Keratinocyte (primary cell): ENCODE results near the gene PDE8A.

Experiments used
- EZH2 ChIP-seq: IDR thresholded peaks from one replicate; pipeline ENCODE4 v1.6.1; 2012; ENCODE audit warnings: inconsistent platforms, mild to moderate bottlenecking, low read length, moderate library complexity
- TF ChIP-seq, protein P1 (sequence below), 3 experiments: IDR thresholded peaks in 1 of 3; conservative IDR thresholded peaks in 1 of 3; optimal IDR thresholded peaks in 1 of 3; 2 replicates in 2 of 3; 3 replicates in 1 of 3; pipeline versions ENCODE3 to v1.5.1; 2011; ENCODE audit warnings: low read length in 3 of 3, mild to moderate bottlenecking in 3 of 3, moderate library complexity in 2 of 3, control low read depth in 1 of 3, inconsistent platforms in 1 of 3; ENCODE audit not compliant: insufficient read depth in 2 of 3; ENCODE audit errors: extremely low read depth in 1 of 3

- TF ChIP-seq, protein P1, sequence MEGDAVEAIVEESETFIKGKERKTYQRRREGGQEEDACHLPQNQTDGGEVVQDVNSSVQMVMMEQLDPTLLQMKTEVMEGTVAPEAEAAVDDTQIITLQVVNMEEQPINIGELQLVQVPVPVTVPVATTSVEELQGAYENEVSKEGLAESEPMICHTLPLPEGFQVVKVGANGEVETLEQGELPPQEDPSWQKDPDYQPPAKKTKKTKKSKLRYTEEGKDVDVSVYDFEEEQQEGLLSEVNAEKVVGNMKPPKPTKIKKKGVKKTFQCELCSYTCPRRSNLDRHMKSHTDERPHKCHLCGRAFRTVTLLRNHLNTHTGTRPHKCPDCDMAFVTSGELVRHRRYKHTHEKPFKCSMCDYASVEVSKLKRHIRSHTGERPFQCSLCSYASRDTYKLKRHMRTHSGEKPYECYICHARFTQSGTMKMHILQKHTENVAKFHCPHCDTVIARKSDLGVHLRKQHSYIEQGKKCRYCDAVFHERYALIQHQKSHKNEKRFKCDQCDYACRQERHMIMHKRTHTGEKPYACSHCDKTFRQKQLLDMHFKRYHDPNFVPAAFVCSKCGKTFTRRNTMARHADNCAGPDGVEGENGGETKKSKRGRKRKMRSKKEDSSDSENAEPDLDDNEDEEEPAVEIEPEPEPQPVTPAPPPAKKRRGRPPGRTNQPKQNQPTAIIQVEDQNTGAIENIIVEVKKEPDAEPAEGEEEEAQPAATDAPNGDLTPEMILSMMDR (optimal IDR thresholded peaks at IDR 0.05 in 1 of 3, IDR thresholded peaks at IDR 0.05 in 1 of 3, conservative IDR thresholded peaks at IDR 0.05 in 1 of 3; ENCODE audit: extremely low read depth in 1 of 3, insufficient read depth in 2 of 3, low read length in 3 of 3) = no peak
- no peak for TF ChIP-seq EZH2
Measured at GRCh38 chr15:85016275-85016674, 34.6 kb downstream of the PDE8A start.
